Activated CD8-positive, alpha-beta memory T cell treated with anti-CD3 and anti-CD28 coated beads for 1 hour (primary cell): ENCODE data around the gene NIPAL3.
"Not testable (repeated sequence)": the region's sequence is repeated elsewhere in the genome, so short reads cannot be mapped to it uniquely, and the experiment has no call there.

Source experiments
- DNase-seq, 2 donors: peaks; one replicate each; pipeline ENCODE4 v3.0.0-alpha.2; 2020; ENCODE audit warnings: low read depth in 1 of 2; ENCODE audit errors: extremely low read depth in 1 of 2

Gene NIPAL3

DNA sequence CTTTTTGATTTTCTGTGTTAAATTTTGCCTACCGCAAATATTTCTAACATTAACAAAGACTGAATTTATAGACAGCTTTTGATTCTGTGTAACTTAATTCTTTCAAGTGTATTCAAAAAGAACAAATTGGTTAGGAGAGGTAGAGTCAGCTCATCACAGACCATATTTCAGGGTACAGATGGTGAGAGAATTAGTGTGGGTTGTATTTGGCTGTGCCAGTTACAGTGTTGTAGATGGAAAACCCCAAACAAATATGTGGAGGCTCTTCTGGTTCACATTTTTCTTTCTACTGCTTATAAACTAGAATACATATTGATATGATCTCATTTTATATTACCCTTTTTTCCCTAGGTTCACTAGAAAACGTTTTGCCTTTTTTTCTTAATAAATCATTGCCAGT is 98.1 kb downstream of the NIPAL3 start:
- no peak for DNase-seq

DNA sequence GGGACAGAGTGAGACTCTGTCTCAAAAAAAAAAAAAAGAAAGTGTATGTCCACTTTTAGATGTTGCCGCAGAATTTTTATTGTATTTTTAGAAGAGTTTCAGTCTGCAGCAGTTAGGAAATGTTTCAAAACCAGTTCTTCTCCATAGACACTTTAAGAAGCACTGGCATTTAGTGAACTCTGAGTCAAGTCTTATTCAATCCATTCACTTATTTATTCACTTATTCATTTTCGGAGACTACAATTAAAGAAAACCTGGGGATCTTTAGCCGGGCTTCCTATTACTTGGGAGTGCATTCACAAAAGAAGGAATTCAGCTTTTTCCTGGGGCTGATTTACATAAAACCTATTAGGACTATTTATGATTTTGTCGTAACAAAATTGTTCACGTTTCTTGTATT is 99.3 kb downstream of the NIPAL3 start:
- no peak for DNase-seq

GRCh38 chr1:24515671-24516209 is 100.1 kb downstream of the NIPAL3 start:
- not testable (repeated sequence) for DNase-seq

DNA sequence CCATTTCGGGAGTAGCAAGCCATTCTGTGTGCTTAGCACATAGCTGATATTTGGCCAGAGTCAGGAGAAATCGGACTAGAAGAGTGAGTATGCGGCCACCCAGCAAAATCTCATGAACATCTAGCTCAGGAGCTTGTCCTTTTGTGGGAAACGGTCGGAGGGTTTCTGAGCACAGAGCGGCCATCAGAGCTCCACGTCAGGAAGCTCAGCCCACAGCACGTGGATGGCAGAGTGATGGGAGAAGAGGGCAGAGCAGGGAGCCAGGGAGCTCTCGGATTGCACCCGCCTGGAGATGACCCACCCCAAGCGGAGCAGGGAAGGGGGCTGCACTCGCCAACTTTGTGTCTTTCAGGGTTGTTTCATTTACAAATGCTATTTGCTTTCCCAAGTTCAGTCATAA is 100.9 kb downstream of the NIPAL3 start:
- DNase-seq, result no peak

DNA sequence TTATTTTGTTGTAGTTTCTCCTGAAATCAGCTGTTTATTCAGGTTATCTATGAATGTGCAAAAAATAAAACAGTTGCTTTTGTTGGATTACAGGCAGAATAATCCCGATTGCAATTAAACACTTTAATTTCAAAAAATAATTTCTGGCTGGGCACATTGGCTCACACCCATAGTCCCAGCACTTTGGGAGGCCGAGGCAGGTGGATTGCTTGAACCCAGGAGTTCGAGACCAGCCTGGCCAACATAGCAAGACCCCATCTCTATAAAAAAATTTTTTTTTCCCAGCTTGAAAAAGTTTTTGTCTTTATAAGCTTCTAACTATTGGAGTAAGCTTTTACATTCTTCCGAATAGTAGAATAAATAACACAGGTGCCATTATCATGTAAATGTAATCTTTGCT is 102.3 kb downstream of the NIPAL3 start:
- no peak for DNase-seq

- DNase-seq, result not testable (repeated sequence)
These were observed 104.7 kb downstream of the NIPAL3 start for GRCh38 chr1:24520282-24520681.
